Measurements from ENCODE around the gene EIF4G1.
A peak's percentile ranks its signal among the peaks of the same experiment; 100 is the strongest.

Gene EIF4G1

DNA sequence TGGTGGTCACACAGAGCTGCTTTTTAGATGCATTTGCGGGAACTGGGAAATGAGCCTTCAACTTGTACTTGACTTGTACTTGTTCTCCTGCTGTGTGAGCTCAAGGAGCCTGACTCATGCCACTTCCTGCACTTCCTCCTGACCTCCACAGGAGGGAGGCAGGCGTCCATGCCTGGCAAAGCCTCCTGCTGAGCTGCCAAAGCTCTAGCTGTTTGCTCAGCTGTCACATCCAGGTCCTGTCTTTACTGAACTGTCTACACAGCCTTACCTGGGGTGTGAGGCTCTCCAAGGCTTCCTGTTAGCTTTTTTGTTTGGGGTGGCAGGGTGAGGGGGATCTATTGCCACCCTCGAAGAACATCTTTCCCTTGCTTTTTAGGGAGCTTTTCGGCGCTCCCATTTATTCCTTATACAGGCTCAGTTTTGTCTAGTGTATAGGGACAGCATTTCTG, 57.2 kb downstream of the EIF4G1 start:
- DNase-seq: peak; percentile 98

DNA sequence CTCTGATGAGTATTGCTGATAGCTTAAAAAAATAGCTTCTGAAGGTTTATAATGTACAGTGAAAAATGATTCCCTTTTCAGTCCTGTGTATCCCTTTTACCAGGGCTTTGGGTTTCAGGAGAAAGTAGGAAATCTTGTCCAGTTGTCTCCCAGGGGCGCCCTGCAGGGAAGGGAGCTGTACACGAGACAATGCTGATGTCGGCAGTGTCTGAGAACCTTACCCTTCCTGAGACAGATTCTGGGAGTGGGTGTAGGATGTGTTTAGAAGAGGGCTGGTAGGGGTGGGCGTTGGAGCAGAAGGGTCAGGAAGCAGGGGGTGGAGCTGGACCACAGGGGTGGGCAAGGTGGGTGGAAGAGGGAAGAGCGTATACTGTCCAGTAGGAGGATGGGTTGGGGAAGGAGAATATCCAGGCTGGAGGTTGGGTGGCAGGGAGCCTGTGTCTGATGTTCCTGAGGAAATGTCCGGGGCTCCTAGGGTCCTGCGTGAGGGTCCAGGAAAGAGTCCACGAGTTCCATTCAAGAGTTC, 58.0 kb downstream of the EIF4G1 start:
- no peak for DNase-seq

GRCh38 chr3:184372911-184373310, 58.5 kb downstream of the EIF4G1 start:
- no peak for DNase-seq

DNA sequence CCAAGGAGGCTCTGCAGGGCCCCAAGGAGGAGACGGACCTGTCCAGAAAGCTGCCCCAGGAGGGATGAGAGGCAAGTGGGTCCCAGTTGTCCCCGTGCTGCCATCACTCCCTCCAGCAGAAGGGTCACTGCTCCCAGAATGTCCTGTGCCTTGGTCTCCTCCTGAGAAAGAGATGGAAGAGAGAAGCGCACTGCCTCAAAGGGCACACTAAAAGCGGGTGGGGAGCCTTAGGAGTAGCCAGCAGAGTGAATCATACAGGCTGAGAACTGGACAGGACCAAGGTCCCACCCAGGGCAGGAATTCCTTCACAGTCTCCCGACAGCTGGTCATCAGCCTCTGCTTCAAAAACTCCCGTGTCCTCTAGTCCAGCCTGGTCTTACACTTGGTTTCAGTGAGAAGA, 59.0 kb downstream of the EIF4G1 start:
- no peak for DNase-seq

DNA sequence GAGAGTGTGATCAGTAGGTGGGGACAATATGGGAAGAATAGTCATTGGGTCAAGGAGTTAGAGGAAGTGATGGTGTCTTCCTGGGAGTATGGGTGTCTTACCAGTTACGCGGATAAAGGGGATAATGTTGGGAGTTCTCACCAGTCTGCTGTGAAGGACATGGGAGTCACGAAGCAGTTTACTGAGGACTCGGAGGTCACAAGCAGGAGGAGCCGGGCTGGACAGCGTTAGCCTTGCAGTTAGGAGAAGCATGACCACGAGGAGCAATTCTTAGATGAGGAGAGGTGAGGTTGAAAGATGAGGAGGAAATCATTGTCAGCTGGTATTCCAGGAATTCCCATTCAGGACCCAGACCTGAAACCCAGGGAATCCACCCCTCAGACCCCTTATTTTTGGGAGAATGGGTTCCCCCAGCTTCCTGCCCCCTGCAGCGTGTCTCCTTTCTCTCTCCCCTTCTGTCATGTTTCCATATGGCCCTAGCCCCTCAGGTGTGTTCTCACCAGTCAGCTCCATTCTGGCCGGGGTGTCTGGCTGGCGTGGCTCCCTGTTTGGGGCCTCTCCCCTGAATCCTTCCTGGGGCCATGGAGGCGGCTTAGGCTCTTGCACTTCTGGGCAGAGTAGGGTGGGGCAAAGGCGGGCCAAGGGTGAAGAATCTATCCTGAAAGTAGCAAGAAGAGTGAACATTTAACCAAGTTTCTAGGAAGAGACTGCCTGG, 61.5 kb downstream of the EIF4G1 start:
- DNase-seq: no peak

GRCh38 chr3:184377374-184377773, 63.0 kb downstream of the EIF4G1 start:
- peak; percentile 80 for DNase-seq

GRCh38 chr3:184377882-184378445, 63.6 kb downstream of the EIF4G1 start, which contains the start of gene THPO:
Gene THPO, minus strand, starts transcription at chr3:184378207. Its CDS starts 1,948 bp downstream, at chr3:184376259.
- peak; percentile 60 for DNase-seq

DNA sequence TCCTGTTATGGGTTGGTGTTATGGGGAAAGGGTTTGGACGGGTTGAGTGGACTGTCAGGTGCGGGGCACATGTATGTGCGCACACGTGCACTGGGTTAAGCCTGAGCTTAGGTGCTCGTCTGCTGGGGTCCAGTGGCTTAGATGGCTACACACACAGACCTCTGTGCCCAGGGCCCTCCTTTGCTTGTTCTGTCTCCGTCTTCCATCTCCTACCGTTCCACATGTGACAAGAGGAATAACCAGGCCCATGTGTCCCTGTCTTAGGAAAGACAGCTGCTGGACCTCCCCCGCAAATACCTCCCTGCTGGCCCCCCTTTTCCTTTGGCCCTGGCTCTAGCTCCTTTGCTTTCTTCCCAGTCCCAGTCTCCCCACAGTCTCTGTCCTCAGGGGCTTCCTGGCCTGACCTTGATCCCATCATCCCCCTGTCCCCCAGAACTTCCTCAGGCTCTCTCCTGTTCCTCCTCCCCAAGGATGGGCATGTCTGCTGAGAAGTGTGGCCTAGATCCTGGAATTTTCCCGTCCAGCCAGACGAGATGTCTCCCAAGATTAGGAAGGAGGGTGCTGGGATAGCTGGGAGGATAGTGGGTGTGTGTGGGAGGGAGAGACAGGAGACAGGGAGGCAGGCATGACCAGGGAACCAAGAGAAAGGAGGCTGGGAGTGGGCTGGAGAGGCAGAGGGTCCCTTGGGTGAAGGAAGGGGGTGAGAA, 64.4 kb downstream of the EIF4G1 start:
- DNase-seq: no peak

DNA sequence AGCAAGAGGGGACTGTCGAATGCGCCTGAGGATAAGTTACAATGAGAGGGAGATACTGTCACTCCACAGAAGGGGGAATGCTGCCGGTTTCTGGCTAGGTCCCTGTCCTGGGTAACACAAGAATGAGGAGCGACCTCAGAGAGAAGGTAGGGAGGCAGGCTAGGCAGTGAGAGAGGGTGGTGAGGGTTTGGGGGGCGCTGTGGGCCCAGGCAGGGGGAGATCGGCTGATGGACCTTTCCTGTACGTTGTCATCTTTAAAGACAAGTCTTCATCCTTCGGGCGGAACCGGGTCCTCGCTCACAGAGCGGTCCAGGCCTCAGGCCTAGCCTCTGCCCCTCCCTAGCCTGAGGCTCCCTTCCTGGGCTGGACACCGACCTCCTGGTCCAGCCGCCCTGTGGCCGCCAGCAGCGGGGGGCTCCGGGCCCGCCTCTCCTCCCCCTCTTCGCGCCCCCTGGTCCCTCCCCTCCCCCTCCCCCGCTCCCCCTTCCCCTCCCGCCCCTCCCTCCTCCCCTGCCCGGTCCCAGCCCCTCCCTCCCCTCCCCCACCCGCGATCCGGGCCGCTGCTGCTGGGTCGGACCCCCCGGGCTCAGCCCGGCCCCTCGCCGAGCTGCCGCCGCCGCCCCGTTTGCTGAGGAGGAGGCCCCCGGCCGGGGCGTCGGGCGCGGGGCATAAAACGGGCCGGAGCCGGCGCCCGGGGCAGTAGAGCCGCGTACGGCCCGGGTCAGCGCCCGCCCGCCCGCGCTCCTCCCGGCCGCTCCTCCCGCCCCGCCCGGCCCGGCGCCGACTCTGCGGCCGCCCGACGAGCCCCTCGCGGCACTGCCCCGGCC, 65.2 kb downstream of the EIF4G1 start, which contains the start of gene CHRD:
CHRD (plus strand) TSS at position 697 of the 827 bp plus-strand sequence. CDS start 265 bp downstream, outside the sequence.
- no peak for DNase-seq

GRCh38 chr3:184380185-184380626, 65.8 kb downstream of the EIF4G1 start:
- DNase-seq: peak; percentile 72

GRCh38 chr3:184380627-184381260, 66.3 kb downstream of the EIF4G1 start:
- DNase-seq: no peak

DNA sequence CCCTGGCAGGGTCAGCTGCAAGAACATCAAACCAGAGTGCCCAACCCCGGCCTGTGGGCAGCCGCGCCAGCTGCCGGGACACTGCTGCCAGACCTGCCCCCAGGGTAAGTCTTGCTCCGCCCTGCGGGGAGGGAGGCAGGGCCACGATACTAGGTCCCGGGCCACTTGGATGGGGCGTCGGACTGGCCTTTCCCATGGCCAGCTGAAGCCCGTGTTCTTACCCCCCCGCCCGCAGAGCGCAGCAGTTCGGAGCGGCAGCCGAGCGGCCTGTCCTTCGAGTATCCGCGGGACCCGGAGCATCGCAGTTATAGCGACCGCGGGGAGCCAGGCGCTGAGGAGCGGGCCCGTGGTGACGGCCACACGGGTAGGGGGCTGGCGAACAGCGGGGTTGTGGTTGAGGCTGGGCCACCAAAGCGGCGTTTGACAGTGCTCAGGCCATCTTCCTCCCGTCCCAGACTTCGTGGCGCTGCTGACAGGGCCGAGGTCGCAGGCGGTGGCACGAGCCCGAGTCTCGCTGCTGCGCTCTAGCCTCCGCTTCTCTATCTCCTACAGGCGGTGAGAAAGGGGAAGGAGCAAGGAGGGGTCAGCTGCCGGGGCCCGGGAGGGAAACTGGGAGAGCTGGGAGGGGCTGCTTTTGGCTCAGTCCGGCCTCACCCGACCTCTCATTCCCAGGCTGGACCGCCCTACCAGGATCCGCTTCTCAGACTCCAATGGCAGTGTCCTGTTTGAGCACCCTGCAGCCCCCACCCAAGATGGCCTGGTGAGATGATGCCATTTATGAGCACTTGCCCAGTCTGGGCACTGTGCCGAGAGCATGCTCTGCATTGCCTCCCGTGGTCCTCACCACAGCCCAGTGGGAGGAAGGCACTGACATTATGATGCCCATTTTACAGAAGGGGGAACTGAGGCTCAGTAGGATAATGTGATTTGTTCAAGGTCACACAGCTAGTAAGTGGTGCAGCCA, 67.1 kb downstream of the EIF4G1 start:
- no peak for DNase-seq

GRCh38 chr3:184382326-184383032, 68.1 kb downstream of the EIF4G1 start:
- no peak for DNase-seq

DNA sequence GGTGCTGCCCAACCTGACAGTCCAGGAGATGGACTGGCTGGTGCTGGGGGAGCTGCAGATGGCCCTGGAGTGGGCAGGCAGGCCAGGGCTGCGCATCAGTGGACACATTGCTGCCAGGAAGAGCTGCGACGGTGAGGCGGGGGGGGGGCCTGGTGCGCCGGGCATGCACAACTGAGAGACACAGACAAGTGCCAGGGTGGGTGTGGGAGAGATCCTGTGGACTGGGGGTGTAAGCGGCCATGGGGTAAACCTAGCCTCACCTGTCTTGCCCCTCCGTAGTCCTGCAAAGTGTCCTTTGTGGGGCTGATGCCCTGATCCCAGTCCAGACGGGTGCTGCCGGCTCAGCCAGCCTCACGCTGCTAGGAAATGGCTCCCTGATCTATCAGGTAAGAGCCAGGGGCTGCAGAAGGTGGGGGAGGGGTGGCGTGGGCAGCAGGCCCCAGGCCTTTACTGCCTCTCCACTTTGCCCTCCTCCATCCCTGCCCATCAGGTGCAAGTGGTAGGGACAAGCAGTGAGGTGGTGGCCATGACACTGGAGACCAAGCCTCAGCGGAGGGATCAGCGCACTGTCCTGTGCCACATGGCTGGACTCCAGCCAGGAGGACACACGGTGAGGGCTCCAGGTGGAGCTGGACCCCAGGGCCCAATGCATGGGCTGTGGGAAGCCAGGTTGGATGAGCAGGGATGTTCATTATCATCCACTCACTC, 68.8 kb downstream of the EIF4G1 start:
- no peak for DNase-seq

DNA sequence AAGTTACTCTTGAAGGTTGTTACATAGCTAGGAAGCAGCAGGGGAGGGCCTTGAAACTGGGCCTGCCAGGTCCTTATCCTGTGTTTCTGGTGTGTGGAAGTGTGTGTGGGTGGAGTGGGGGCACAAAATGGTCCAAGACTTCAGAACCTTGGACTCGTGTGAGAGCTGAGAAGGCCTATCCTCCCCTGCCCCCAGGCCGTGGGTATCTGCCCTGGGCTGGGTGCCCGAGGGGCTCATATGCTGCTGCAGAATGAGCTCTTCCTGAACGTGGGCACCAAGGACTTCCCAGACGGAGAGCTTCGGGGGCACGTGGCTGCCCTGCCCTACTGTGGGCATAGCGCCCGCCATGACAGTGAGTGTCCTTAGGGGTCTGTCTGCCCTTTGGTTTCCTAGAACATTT, 69.9 kb downstream of the EIF4G1 start:
- no peak for DNase-seq

All from NCI-H69 (cell line).